ENCODE data around the gene TAF4B.

GRCh38 chr18:26233208-26233607, 7.0 kb downstream of the TAF4B start:
- TF ChIP-seq CTCF (IDR thresholded peaks at IDR 0.05 in 8 of 11, conservative IDR thresholded peaks at IDR 0.05 in 3 of 11) (no peak), POLR2A (IDR thresholded peaks at IDR 0.05) (no peak), POLR2AphosphoS5 (IDR thresholded peaks at IDR 0.05) (no peak)
